Hematopoietic multipotent progenitor cell treated with erythropoietin and hydrocortisone succinate and interleukin-3 and kit ligand, for 17 days (in vitro differentiated cells): Measurements from ENCODE around the gene KIF15.
A peak's percentile ranks its signal among the peaks of the same experiment; 100 is the strongest.
"Not testable (repeated sequence)": the region's sequence is repeated elsewhere in the genome, so short reads cannot be mapped to it uniquely, and the experiment has no call there.

Experiments used
- DNase-seq: peaks from one replicate; pipeline ENCODE4 v3.0.0-alpha.2; 2015; ENCODE audit warnings: low spot score

Gene KIF15

DNA sequence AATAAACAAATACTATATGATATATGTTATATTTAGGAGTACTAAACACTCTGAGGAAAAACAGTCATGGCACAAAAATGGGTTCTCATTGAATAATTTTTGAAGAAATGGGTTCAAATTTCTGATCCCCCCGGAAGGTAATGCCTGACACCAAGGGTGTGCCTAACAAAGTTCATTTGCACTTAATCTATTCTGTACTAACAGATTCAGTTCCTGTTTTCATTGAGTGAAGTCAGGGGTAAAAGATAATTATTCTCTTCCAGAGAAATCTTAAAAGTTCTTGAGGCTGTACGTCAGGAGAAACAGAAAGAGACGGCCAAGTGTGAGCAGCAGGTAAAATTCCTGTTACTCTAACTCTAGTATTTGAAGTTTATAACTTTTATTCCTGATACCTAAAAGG is 65.6 kb downstream of the KIF15 start:
- no peak for DNase-seq

DNA sequence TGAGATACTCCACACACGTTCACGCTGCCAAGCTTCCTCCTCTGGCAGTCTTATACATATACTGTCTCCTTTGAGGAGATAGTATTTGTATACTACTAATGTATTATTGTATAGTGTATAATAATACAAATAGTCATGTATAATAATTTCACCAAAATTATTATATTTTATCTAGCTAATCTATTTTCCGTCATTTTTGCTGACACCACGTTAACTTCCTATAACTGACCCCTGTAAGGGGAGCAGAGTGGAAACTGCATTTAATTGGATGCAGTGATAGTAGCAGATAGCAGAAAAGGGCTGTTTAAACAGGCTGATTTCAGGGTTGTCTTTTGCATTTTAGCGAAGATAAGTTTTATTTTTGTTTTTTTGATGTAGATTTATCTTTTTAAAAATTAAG is 69.6 kb downstream of the KIF15 start:
- DNase-seq, result no peak

DNA sequence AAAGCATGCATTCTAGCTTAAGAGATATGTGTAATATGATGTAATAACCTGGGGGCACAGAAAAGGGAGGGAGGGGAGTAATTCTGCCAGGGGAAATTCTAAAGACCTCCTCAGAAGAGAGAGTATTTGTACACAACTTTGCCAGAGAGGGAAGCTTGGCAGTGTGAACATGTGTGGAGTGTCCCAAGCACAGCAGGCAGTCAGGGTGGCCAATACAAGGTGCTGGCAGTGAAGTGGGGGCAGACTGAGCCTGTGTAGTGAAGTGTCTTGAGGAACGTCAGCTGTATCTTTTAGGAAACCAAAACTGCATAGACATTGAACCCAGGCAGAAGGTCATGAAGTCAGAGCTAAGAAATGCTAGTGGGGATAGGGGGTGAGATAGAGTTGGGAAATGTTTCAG is 70.4 kb downstream of the KIF15 start:
- no peak for DNase-seq

DNA sequence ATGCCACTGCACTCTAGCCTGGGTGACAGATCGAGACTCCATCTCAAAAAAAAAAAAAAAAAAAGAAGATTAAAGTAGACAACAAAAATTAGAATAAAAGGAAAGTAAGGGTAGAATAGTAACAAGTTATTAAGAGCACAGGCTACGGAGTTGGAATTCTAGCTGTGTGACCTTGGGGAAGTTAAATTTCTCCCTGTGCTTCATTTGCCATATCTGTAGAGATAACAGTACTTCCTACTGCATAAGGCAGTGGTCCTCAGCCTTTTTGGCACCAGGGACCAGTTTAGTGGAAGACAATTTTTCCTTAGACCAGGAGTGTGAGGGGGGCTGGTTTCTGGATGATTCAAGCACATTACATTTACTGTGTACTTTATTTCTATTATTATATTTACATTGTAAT is 71.4 kb downstream of the KIF15 start:
- DNase-seq, result no peak

DNA sequence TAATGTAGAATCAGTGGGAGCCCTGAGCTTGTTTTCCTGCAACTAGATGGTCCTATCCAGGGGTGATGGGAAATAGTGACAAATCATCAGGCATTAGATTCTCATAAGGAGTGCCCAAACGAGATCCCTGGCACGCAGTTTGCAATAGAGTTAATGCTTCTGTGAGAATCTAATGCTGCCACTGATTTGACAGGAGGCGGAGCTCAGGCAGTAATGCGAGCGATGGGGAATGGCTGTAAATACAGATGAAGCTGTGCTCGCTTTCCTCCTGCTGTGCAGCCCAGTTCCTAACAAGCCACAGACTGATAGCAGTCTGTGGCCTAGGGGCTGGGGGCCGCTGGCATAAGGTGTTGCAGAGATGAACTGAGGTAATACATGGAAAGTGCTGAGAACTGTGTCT is 71.8 kb downstream of the KIF15 start:
- DNase-seq, result no peak

DNA sequence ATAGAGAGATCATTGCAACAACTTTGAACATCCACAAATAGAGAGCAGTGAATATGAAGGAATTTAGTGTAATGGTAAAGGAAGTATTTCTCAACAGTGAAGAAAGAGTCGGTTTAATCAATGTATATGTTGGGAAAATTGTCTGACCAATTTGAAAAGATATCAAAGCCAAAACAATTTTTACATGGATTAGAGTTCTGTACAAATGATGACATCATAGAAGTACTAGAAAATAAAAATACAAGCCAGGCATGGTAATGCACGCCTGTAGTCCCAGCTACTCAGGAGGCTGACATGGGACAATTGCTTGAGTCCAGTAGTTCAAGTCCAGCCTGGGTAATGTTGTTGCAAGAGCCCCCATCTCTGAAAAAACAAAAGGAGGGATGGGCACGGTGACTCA is 74.1 kb downstream of the KIF15 start:
- DNase-seq, result no peak

DNA sequence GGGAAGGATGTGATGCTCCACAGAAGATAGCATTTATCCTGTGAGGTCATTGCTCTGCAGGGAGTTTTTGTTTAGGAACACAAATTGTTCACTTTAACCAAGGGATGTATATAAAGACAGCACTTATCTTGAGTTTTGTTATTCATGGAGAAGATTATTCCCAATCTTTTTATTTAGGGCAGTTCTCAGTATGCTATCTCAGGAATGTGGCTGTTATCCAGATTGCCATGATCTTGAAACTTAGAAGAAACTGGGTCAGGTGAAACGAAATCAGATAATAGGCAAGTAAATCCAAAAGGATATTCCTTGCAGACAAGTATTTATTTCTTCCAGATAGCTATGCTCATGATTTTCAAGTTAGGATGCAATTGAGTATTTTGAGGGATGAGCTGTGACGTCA is 80.8 kb downstream of the KIF15 start:
- DNase-seq, result no peak

DNA sequence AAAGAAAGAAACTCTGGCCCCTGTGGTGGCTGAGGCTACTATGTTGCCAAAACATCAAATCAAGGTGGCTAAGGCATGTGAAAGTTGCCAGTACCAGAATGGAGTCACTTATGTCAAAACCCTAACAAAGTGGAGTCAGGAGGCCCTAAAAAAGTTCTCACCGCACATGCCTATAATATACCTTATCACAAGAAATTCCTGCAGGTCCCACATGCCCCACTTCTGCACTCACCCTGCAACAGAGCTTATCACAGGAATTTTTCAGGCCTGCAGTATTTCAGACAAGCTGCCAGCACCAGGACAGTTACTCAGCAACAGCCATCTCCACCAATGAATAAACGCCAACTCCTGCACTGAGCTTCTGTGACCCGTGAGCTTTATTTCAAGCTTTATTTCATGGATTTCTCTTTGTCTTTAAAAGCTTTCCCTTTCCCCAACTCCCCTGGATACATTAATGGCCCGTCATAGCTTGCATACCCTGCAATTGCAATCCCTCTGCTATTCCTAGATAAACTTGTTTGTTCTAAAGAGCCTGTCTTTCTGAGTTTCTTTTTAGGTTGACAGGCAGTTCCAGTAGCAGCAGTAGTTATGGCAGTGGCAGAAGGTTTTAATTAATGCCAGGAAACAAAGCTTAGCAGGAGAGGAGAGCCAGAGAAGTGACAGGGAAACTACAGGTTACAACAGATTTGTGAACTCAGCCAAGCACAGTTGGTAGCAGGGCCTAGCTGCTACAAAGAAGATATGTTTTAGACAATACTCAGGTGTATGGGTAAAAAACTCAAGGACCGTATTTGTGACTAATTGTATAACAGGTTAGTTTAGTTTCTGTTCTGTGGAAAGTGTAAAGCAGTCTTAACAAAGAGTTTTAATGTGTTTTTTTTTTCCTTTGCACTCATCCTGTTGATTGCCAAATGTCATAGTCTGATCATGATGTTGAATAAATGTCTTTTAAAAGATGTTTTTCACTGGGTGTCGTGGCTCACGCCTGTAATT is 84.2 kb downstream of the KIF15 start:
- DNase-seq, result no peak

DNA sequence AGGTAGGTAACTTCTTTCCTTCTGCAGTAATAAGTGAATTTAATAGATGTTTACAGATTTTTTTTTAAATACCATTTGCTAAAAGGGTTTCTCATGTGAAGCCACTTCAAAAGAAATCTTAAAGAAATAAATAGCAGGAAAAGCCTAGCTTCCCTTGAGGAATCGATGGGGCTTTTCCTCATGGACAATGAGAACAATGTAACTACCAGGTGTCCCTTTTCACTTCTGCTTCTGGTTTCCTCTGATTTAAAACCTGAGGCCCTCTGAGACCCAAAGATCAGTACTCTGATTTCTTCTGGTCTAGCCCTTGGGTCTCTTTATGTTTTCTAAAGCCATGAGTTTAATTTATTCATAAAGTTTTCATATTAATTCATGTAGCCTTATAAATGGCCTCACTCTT is 87.0 kb downstream of the KIF15 start:
- no peak for DNase-seq

DNA sequence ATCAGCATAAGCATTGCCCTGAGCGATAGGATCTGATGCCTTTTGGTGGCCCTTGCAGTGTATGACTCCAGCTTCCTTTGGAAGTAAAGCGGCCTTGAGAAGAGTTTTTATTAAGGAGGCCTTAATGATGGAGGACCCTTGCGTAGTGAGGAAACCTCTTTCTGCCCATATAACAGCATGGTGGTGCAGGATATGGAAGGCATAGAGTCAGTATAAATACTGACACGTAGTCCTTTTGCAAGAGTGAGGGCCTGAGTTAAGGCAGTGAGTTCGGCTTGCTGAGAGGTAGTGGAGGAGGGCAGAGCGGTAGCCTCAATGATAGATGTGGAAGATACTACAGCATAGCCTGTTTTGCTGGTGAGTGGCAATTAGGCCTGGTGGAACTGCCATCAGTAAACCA is 95.1 kb downstream of the KIF15 start:
- not testable (repeated sequence) for DNase-seq

DNA sequence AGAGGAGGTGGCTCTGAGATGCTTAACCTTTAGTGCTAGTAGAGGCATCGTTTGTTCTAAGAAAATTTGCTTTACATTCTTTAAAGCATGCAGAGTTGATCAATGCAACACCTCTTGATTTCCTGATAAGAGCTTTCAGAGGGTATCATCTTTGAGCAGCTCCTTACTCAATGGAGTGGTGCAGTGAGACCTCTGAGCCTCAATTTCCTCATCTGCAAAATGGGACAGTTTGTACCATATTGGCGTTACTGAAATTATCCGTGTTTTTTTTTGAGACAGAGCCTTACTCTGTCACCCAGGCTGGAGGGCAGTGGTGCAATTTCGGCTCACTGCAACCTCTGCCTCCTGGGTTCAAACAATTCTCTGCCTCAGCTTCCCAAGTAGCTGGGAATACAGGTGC is 98.5 kb downstream of the KIF15 start:
- DNase-seq, result no peak

DNA sequence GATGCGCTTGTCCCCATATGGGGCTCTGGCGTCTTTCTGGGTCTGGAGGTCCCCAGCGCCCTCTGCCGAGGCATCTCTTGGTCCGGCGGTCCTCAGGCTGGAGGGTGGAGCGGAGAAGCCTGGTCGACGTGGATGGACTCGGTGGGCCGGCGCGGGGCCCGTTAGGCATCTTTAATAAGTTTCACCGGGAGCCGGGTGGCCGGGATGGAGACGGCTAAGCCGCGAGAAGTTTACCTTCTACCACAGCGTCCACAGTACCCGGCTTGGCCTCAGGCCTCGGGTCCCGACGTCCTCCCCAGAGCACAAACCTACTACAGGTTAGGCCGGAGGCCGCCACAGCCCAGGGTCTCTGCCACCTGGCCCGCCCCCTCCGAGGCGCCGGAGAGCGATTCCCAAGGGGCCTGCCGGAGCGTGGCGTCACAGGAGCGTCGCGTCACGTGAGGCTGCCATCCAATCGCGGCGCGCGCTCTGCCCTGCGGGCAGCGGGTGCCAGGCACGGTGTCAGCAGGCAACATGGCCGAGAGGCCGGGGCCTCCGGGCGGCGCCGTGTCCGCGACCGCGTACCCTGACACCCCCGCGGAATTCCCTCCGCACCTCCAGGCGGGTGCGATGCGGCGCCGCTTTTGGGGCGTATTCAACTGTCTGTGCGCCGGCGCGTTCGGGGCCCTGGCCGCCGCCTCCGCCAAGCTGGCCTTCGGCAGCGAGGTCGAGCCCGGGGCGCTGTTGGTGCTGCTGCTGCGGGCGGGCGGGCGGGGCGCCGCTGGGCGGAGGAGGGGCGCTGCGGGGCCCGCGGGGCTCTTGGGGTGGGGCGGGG is 100.0 kb downstream of the KIF15 start, which contains the start of gene TMEM42:
TSS of gene TMEM42 (plus strand) at position 501 of the 814 bp plus-strand sequence. CDS start at position 514, 13 bp downstream.
- peak; percentile 92 for DNase-seq

DNA sequence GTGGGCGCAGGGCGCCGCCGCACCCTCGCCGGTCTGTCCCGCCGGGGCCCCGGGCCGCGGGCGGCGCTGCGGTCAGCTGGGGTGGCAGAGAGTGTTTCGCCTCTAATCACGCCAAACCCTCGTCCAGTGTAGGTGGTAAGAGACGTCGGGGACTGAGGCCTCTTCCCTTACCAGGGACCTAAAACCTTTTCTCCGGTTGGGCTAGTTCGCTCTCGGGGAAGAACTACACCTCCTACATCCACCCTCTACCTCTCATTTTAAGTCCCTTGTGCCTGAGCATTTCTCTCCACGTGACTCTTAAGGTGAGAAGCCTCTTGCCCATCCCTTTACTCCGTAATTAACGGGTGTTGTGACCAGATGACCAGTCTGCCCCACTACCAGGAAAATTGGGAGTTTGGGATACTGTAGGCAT is 100.6 kb downstream of the KIF15 start:
- no peak for DNase-seq

DNA sequence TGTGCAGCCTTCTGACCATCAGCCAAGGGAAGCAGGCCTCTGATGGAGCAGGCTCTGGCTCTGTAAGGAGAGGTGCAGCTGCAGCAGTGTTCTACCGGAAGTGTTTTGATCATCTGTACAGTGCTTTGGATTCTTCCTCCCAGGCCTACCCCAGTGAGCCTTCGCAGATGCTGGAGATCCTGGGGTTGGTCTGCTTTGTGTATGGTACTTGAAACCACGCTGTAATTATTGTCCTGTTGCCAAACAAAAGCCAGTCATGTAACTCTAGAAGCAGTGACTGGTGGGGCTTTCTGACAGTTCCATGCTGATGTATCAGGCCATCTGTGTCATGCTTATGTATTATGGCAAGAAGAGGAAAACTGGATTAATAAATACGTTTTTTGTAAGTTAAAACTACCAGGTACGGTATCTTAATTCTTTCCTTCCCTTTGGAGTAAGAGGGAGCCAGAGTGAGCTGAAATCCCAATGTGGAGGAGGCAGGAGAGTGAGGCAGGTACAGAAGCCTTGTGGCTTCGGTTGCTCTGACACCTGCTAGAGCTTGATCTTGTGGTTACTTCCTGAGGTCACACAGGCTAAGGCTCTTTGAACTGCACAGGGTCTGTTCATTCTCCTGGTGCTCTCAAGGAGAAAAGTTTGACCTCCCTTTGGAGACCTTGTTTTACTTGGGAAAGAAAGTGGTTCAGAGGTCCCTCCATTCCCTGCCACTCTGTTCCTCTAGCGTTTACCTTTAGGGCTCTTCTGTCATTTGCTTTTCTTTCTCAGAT is 103.9 kb downstream of the KIF15 start:
- no peak for DNase-seq

DNA sequence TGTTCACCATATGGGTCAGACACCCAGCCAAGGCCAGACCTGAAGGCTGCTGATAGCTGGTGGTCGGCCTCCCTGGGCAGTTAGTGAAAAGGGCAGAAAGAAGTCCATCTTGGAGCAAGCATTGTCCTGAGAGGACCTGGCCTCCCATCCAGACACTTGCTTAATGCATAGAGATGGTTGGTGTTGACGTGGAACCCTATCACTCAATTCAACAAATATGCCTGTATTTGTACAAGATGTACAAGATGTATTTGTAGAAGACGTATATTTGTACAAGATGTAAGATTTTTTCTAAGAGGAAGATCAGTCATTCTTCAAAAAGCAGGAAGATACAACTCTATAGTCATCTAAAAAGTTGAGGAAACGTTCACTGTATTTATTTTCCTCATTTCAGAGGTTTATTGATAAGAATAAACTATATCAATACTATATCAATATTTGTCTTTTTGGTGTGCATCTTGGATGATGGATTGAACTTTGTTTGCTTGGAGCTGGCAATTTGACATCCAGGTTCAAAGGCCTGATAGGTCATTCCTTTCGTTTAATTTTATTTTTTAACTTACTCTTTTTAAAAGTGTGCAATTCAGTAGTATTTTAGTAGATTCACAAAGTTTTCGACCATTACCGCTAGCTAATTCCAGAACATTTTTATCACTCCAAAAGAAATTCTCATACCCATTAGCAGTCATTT is 106.0 kb downstream of the KIF15 start:
- DNase-seq, result no peak

DNA sequence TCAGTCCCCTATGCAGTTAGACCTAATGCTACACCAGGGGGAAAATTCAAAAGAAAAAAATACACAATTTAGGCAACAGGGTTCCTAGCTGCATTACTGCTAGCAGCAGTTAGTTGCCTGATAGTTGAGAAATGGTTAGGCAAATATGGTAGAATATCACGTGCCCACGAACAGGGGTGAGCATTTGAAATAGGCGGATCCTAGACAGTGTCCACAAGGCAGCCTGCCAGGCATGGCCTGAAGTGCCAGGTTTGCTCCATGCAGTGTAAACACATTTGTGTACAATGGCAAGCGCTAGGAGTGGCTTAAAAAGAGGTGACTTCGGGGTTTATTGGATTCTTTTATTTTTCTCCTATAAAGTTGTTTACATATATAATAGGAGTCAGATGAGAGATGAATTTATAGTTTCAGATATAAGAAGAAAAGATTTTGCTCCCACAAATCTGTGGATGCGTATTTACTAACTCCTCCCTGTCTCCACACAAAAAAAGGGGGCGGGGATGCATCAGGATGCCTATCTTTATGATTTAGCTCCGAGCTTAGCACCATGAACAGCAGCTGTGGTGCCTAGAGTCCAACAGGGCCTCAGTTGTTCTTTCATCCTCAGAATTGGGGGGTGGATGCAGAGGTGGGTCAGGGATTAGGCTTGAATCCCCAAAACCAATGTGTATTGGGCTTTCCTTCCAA is 108.9 kb downstream of the KIF15 start:
- no peak for DNase-seq

DNA sequence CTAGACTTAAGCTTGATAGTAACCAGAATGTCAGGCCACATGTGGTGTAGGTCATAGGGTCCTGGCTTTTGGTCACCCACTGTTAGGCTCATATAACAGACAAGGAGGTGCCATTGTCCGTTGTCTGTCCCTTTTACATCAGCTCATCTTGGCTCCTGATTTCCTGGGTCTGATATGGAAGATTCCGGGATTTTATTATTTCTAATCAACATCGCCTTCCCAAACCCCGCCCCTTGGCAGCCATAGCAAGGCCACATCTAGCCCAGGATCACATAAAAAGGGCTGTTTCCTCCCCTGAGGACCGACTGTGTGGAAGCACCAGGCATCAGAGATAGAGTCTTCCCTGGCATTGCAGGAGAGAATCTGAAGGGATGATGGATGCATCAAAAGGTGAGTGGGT is 112.7 kb downstream of the KIF15 start, which contains the start of gene TGM4:
TSS of gene TGM4 (plus strand) at position 301 of the 400 bp plus-strand sequence. CDS start at position 372, 71 bp downstream.
- no peak for DNase-seq

DNA sequence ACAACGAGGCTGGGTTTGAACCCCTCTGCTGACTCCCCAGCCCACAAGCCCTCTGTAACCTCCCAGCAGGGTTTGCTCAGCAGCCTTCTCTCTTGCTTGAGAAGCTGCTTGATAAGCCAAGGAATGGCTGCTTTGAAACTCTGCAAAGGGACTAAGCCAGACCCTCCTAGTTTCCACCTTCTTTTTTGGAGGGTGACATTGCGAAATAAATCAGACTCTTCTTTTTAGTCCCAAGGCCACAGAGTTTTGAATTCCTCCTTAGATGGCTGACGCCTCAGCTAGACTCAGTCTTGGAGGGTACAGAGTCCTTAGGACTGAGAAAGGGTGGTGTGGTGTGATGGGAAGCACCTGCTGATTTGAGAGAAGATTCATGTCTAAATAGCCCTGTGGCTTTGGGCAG is 114.0 kb downstream of the KIF15 start:
- DNase-seq, result no peak

DNA sequence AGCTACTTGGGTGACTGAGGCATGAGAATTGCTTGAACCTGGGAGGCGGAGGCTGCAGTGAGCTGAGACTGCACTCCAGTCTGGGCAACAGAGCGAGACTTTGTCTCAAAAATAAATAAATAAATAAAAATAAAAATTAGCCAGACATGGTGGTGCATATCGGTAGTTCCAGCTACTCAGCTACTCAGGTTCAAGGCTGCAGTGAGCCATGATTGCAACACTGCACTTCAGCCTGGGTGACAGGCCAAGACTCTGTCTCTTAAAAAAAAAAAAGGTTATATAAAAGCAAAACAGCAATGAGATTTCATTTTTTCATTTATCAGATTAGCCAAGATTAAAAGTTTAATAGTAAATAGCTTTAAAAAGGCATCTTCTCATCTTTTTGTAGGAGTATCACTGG is 115.7 kb downstream of the KIF15 start:
- no peak for DNase-seq

DNA sequence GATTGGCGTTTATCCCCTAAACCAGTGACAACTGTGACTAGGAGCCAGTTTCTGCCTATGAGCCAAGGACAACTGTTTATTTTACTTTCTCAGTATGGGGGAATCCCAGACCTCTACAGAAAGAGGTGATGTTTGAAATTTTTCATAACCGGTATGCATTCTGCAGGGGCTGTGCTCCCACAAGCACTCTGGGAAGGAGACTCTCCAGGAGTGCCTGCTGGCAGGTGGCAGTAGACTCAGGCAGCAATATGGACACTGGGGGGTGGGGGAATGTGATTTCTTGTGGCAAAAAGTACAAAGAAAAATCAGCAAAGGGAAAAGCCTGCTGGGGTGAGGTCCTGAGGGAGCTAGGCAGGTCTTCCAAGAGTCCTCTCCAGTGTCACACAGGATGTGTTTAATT is 118.7 kb downstream of the KIF15 start:
- no peak for DNase-seq
